ENCODE measurements around the gene ARFRP1.

Gene ARFRP1

GRCh38 chr20:63752411-63753101, 44.8 kb upstream of the ARFRP1 start:
- TF ChIP-seq POLR2AphosphoS5 (IDR thresholded peaks at IDR 0.05; ENCODE audit: low read depth, low read length) (no peak), FOXP2 (optimal IDR thresholded peaks at IDR 0.05; ENCODE audit: borderline replicate concordance, extremely low read depth, extremely low read length, insufficient read depth) (no peak), SIN3A (IDR thresholded peaks at IDR 0.05; ENCODE audit: borderline replicate concordance, insufficient read depth, low read length) (no peak), TAF1 (IDR thresholded peaks at IDR 0.05; ENCODE audit: borderline replicate concordance, insufficient read depth, low read length) (no peak), REST (IDR thresholded peaks at IDR 0.05; ENCODE audit: insufficient read depth in 1 of 2, low read depth in 2 of 2, low read length in 2 of 2) (no peak)

DNA sequence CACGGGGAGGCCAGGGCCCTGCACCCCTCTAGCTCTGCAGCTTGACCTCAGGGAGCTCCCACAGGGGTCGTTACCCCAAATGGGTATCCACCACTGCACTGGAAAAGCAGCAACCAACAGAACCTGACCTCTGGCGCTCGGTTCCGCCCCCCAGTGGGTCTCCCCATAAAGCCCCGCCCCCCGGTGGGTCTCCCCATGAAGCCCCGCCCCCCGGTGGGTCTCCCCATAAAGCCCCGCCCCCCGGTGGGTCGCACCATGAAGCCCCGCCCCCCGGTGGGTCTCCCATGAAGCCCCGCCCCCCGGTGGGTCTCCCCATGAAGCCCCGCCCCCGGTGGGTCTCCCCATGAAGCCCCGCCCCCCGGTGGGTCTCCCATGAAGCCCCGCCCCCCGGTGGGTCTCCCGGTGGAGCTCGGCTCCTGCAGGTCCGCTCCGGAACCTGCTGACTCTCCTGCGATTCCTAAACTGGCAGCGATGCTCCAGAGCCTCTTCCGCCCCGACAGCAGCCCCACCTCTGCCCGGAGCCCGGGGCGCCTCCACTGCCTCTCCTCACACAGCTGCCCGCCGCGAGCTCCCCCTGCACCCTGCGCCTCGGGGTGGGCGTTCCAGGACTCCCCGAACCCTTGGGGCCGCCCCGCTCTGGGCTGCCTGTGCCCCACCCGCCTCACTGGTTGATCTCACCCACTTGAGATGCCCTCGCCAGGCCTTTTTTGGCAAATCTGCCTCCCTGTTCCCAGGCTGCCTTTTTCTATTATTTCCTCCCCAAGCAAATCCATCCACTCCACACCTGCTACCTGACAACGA, 43.9 kb upstream of the ARFRP1 start:
- TF ChIP-seq POLR2AphosphoS5 (IDR thresholded peaks at IDR 0.05; ENCODE audit: low read depth, low read length) = no peak
- no peak for TF ChIP-seq TAF1 (IDR thresholded peaks at IDR 0.05; ENCODE audit: borderline replicate concordance, insufficient read depth, low read length)
- no peak for TF ChIP-seq FOXP2 (optimal IDR thresholded peaks at IDR 0.05; ENCODE audit: borderline replicate concordance, extremely low read depth, extremely low read length, insufficient read depth)
- no peak for TF ChIP-seq REST (IDR thresholded peaks at IDR 0.05; ENCODE audit: insufficient read depth in 1 of 2, low read depth in 2 of 2, low read length in 2 of 2)
- TF ChIP-seq SIN3A (IDR thresholded peaks at IDR 0.05; ENCODE audit: borderline replicate concordance, insufficient read depth, low read length) = no peak

- TF ChIP-seq POLR2AphosphoS5 (IDR thresholded peaks at IDR 0.05; ENCODE audit: low read depth, low read length) (no peak), FOXP2 (optimal IDR thresholded peaks at IDR 0.05; ENCODE audit: borderline replicate concordance, extremely low read depth, extremely low read length, insufficient read depth) (no peak), REST (IDR thresholded peaks at IDR 0.05; ENCODE audit: insufficient read depth in 1 of 2, low read depth in 2 of 2, low read length in 2 of 2) (no peak), SIN3A (IDR thresholded peaks at IDR 0.05; ENCODE audit: borderline replicate concordance, insufficient read depth, low read length) (no peak), TAF1 (IDR thresholded peaks at IDR 0.05; ENCODE audit: borderline replicate concordance, insufficient read depth, low read length) (no peak)
Measured at GRCh38 chr20:63750807-63751470, 43.2 kb upstream of the ARFRP1 start.

DNA sequence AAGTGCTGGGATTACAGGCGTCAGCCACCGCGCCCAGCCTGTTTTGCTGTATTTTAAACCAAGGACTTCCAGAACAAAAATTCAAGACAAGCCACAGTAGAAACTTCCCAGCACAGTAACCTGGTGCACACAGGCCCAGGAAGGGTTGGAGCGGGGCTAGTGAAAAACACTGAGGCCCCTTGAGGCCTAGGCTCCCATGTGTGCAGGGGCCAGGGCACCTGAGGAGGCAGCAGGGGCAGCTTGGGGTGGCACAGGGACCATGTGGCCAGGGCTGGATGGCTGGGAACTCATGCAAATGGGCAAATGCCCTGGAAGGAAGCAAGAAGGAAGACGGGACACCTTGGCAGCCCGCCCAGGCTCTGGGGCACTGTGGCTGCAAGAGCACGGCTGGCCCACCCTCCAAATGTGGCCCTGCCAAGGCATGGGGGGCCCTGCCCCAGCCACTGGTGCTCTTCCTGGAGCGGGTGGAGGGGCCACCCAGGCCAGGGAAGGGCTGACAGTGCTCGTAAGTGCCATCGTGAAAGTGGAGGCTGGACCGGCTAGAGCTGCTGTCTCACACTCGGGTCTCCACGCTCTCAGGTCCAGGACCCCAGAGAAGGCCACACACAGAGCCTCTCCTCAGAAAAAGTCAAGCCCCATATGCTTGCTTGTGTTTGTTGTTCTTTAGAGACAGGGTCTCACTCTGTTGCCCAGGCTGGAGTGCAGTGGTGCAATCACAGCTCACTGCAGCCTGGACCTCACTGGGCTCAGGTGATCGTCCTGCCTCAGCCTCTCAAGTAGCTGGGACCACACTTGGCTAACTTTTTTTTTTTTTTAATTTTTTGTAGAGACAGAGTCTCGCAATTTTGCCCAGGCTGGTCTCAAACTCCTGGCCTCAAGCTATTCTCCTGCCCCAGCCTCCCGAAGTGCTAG, 42.1 kb upstream of the ARFRP1 start:
- TF ChIP-seq SIN3A (IDR thresholded peaks at IDR 0.05; ENCODE audit: borderline replicate concordance, insufficient read depth, low read length) (no peak), POLR2AphosphoS5 (IDR thresholded peaks at IDR 0.05; ENCODE audit: low read depth, low read length) (no peak), TAF1 (IDR thresholded peaks at IDR 0.05; ENCODE audit: borderline replicate concordance, insufficient read depth, low read length) (no peak), FOXP2 (optimal IDR thresholded peaks at IDR 0.05; ENCODE audit: borderline replicate concordance, extremely low read depth, extremely low read length, insufficient read depth) (no peak), REST (IDR thresholded peaks at IDR 0.05; ENCODE audit: insufficient read depth in 1 of 2, low read depth in 2 of 2, low read length in 2 of 2) (no peak)
